HG03066 (cell line): ENCODE results near the gene ACAD11.

Source experiments
- ATAC-seq: cut with Tn5 transposase; IDR thresholded peaks from one replicate; pipeline ENCODE4 v1.9.1; 2021; ENCODE audit warnings: low read depth; ENCODE audit not compliant: unreplicated experiment

ACAD11 gene

GRCh38 chr3:132521901-132522300 is 137.7 kb downstream of the ACAD11 start:
- ATAC-seq: no peak

DNA sequence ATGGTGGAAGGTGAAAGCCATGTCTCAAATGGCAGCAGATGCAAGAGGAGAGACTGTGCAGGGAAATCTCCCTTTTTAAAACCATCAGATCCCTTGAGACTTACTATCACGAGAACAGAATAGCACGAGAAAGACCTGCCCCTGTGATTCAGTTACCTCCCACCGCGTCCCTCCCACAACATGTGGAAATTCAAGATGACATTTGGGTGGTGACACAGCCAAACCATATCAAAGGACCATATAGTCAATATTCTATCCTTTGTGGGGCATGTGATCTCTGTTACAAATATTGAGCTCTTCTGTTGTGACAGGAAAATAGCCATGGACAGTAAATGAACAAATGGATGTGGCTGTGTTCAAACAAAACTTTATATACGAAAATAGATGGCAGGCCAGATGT is 139.7 kb downstream of the ACAD11 start:
- no peak for ATAC-seq

DNA sequence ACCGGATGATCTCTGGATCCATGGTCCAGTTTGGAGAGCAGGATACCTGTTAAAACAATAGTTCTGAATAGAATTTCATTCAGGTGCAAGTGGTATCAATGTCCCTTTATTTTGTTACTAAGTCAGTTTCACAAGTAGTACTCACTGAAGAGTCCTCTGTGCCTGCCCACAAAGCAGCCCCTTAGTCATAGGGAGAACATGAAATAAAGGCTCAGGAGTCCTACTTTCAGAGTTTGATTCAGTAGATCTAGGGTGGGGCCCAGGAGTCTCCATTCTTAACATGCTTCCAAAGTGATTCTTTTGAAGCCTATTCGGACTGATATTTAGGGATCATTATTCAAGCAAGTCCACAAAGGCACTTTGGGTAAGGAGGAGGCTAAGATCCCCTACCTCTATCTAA is 142.3 kb downstream of the ACAD11 start:
- no peak for ATAC-seq

- ATAC-seq: no peak
Observed at GRCh38 chr3:132513057-132513456, 146.6 kb downstream of the ACAD11 start.

- ATAC-seq: no peak
Observed at GRCh38 chr3:132509506-132509905, 150.1 kb downstream of the ACAD11 start.

DNA sequence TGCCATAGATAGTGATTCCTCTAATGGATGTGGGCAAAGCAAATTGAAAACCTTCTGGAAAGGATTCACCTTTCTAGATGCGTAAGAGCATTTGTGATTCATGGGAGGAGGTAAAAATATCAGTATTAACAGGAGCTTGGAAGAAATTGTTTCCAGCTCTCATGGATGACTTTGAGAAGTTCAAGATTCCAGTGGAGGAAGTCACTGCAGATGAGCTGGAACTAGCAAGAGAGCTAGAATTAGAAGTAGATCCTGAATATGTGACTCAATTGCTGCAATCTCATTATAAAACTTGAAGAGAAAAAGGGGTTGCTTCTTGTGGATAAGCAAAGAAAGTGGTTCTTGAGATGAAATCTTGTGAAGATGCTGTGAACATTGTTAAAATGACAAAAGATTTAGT is 150.5 kb downstream of the ACAD11 start:
- ATAC-seq: no peak
